HL-60 (cell line): ENCODE results near the gene SSBP4.

ENCODE experiments used
- CTCF ChIP-seq: IDR thresholded peaks from one replicate; pipeline ENCODE4 v1.5.1; 2011; ENCODE audit warnings: low read length, control low read depth, inconsistent platforms; ENCODE audit not compliant: insufficient read depth
- POLR2AphosphoS5 ChIP-seq: IDR thresholded peaks from 2 replicates; pipeline ENCODE4 v1.6.1; 2012; ENCODE audit warnings: low read depth
- REST ChIP-seq: IDR thresholded peaks from 2 replicates; pipeline ENCODE4 v1.6.1; 2012; ENCODE audit warnings: low read depth; ENCODE audit not compliant: insufficient replicate concordance

- TF ChIP-seq CTCF (no peak), POLR2AphosphoS5 (no peak), REST (no peak)
Measured at GRCh38 chr19:18373407-18373891, 45.7 kb upstream of the SSBP4 start.
